Vagina (tissue), 2 donors: ENCODE data around the gene CHST9.

Source experiments
- CTCF ChIP-seq, 3 experiments: fragments of 450-650 bp in 2 of 3; fragments of 200-600 bp in 1 of 3; sonication (generic) in 1 of 3; IDR thresholded peaks; one replicate each; pipeline ENCODE4 v1.5.1; 2017 to 2019; ENCODE audit warnings: antibody characterized with exemption in 3 of 3, mild to moderate bottlenecking in 2 of 3, moderate library complexity in 2 of 3
- POLR2A ChIP-seq, 2 donors: fragments of 450-650 bp; IDR thresholded peaks; one replicate each; pipeline ENCODE4 v1.6.1; 2017; ENCODE audit warnings: antibody characterized with exemption in 2 of 2, mild to moderate bottlenecking in 2 of 2, moderate library complexity in 2 of 2
- POLR2AphosphoS5 ChIP-seq, 2 donors: sonication (generic); formaldehyde crosslinking; IDR thresholded peaks; one replicate each; pipeline ENCODE4 v1.9.0; 2017; ENCODE audit warnings: antibody characterized with exemption in 2 of 2, mild to moderate bottlenecking in 2 of 2, low read depth in 1 of 2; ENCODE audit not compliant: insufficient read depth in 1 of 2

- TF ChIP-seq CTCF (IDR thresholded peaks at IDR 0.05) (no peak), POLR2A (IDR thresholded peaks at IDR 0.05) (no peak), POLR2AphosphoS5 (IDR thresholded peaks at IDR 0.05; ENCODE audit: insufficient read depth in 1 of 2, low read depth in 1 of 2) (no peak)
These were observed 55.0 kb downstream of the CHST9 start for GRCh38 chr18:27130065-27130630.
